Thyroid gland (tissue), 4 donors: ENCODE measurements around the gene NAV2.

Experiments
- POLR2A ChIP-seq, 2 donors: fragments of 450-650 bp; IDR thresholded peaks; one replicate each; pipeline ENCODE4 v1.6.1; 2017; ENCODE audit warnings: antibody characterized with exemption in 2 of 2, mild to moderate bottlenecking in 2 of 2, moderate library complexity in 1 of 2
- TF ChIP-seq, protein P1 (sequence below), 6 experiments: fragments of 200-600 bp in 3 of 6; fragments of 450-650 bp in 3 of 6; sonication (generic) in 3 of 6; IDR thresholded peaks; one replicate each; pipeline ENCODE4 v1.5.1; 2016 to 2019; ENCODE audit warnings: antibody characterized with exemption in 6 of 6, mild to moderate bottlenecking in 2 of 6, inconsistent platforms in 1 of 6, moderate library complexity in 1 of 6

- TF ChIP-seq POLR2A (IDR thresholded peaks at IDR 0.05) = no peak
- TF ChIP-seq, protein P1, sequence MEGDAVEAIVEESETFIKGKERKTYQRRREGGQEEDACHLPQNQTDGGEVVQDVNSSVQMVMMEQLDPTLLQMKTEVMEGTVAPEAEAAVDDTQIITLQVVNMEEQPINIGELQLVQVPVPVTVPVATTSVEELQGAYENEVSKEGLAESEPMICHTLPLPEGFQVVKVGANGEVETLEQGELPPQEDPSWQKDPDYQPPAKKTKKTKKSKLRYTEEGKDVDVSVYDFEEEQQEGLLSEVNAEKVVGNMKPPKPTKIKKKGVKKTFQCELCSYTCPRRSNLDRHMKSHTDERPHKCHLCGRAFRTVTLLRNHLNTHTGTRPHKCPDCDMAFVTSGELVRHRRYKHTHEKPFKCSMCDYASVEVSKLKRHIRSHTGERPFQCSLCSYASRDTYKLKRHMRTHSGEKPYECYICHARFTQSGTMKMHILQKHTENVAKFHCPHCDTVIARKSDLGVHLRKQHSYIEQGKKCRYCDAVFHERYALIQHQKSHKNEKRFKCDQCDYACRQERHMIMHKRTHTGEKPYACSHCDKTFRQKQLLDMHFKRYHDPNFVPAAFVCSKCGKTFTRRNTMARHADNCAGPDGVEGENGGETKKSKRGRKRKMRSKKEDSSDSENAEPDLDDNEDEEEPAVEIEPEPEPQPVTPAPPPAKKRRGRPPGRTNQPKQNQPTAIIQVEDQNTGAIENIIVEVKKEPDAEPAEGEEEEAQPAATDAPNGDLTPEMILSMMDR (IDR thresholded peaks at IDR 0.05) = no peak
Measured at GRCh38 chr11:20158597-20159257, 446.1 kb downstream of the NAV2 start.
